RWPE1 (cell line): ENCODE results near the gene CDKL1.

Source experiments
- CTCF ChIA-PET: fragments of 350-600 bp; sonication (Branson Sonifier 250); formaldehyde crosslinking; extraction: SDS; loops from one replicate; lab custom pipeline; 2021; lab: Yijun Ruan, JAX
- POLR2A ChIA-PET: fragments of 400-600 bp; formaldehyde crosslinking; extraction: SDS; loops from one replicate; lab custom pipeline; 2020; ENCODE audit warnings: antibody characterized with exemption; ENCODE audit not compliant: low non-redundant PET; lab: Yijun Ruan, JAX
- DNase-seq: peaks from one replicate; pipeline ENCODE4 v3.0.0; 2012; ENCODE audit warnings: low spot score
- H3K27ac ChIP-seq: fragments of 450-650 bp; 2 replicates; pipeline ENCODE4 v1.5.1; 2017
- CTCF ChIP-seq: fragments of 450-650 bp; conservative IDR thresholded peaks from 2 replicates; pipeline ENCODE4 v1.5.1; 2017; ENCODE audit warnings: low read depth, mild to moderate bottlenecking

The CDKL1 gene

GRCh38 chr14:50354527-50354926 is 42.2 kb downstream of the CDKL1 start:
- no peak for DNase-seq
- H3K27ac ChIP-seq: no peak overlapping the region
- TF ChIP-seq CTCF: no peak
- CTCF ChIA-PET: no interaction called here
- POLR2A ChIA-PET: no interaction called here

DNA sequence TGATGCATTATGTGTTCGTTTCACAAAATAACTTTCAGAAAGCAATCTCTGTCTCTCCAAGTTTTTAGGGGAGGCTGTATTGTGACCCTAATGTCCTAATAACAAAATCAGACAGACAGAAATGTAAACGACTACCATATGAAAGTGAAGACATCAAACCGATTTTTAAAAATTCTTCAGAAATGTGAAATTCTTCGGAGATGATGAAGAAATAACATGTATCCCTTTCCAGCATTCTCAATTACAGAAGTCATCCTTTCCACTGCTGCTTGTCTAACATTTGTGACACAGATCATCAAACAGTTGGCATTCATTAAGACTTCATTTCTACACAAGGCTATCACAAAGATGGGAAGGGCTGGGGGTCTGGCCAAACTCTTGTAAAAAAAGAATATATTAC is 43.6 kb downstream of the CDKL1 start:
- no peak for DNase-seq
- POLR2A ChIA-PET: no interaction called here
- TF ChIP-seq CTCF: no peak
- CTCF ChIA-PET: no interaction called here
- H3K27ac ChIP-seq: no peak overlapping the region

DNA sequence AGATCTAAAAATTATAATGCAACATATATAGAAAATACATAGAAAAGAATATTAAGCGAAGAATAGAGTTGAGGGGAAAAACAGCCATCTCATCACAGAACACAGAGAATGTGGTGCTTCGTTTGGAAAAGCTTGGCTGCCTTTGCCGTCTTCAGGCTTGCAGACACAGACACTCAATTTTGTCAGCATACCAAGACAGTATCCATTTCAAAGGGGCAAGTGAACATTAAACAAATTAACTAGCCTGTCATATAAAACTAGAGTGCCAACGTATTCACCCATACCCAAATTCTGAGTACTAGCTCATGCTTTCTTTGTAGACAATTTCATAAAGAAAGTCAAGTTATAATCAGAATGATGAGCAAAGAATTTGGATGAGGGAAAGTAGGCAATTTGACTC is 44.1 kb downstream of the CDKL1 start:
- POLR2A ChIA-PET: no interaction called here
- no peak for TF ChIP-seq CTCF
- CTCF ChIA-PET: no interaction called here
- no peak for DNase-seq
- H3K27ac ChIP-seq: no peak overlapping the region

DNA sequence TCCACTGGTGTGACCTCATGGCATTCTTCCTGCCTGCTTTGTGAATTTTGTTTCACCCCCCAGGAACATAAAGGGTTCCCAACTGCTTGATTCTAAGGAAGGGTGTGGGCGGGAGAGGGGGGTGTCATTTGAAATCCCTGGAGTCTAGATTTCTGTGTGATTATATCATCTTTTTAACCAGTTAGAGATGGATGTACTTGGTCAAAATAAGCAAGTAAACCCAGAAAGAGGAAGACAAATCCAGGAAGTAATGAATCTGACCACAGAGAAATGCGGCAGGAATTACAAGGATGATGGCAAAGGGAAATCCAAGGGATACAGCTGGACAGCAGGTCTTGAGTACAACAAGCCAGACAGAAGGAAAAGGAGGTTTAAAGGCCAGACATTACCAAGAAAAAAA is 45.7 kb downstream of the CDKL1 start:
- H3K27ac ChIP-seq: no peak overlapping the region
- TF ChIP-seq CTCF: no peak
- ChIA-PET CTCF (no interaction called here), POLR2A (no interaction called here)
- DNase-seq: no peak

- no peak for DNase-seq
- ChIA-PET POLR2A (no interaction called here), CTCF (no interaction called here)
- TF ChIP-seq CTCF: no peak
- H3K27ac ChIP-seq: no peak overlapping the region
Measured at GRCh38 chr14:50348933-50349332, 47.7 kb downstream of the CDKL1 start.

DNA sequence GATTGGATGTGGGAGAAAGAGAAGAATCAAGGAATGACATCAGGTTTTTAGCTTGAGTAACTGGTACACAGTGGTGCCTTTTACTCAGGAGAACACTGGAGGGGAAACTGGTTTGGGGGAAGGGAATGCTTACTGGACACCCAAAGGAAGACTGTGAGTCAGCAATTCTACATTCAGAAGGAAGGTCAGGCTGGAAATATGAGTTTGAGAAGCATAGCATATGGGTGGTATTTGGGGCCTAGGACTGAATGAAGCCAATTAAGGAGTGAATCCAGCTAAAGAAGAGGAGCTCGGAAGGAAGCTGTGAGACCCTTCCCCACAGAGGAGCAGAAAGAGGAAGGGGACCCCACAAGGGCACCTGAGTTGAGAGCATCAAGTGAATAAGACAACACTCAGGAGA is 49.2 kb downstream of the CDKL1 start:
- CTCF ChIA-PET: interaction anchor here (1.1 kb wide), 1 partner anchor 30 kb away, joined by 3 read pairs; no protein-coding TSS in a partner anchor
- H3K27ac ChIP-seq: no peak overlapping the region
- POLR2A ChIA-PET: no interaction called here
- peak; percentile 57 for DNase-seq
- TF ChIP-seq CTCF: no peak
